GM19023 (cell line): Measurements from ENCODE around the gene FOXL2.
A peak's percentile ranks its signal among the peaks of the same experiment; 100 is the strongest.

ENCODE experiments used
- ATAC-seq: cut with Tn5 transposase; IDR thresholded peaks from one replicate; pipeline ENCODE4 v1.9.1; 2021; ENCODE audit warnings: mild to moderate bottlenecking, moderate library complexity; ENCODE audit not compliant: unreplicated experiment

The FOXL2 gene

GRCh38 chr3:138945709-138946662 is 951 bp downstream of the FOXL2 start:
- no peak for ATAC-seq

DNA sequence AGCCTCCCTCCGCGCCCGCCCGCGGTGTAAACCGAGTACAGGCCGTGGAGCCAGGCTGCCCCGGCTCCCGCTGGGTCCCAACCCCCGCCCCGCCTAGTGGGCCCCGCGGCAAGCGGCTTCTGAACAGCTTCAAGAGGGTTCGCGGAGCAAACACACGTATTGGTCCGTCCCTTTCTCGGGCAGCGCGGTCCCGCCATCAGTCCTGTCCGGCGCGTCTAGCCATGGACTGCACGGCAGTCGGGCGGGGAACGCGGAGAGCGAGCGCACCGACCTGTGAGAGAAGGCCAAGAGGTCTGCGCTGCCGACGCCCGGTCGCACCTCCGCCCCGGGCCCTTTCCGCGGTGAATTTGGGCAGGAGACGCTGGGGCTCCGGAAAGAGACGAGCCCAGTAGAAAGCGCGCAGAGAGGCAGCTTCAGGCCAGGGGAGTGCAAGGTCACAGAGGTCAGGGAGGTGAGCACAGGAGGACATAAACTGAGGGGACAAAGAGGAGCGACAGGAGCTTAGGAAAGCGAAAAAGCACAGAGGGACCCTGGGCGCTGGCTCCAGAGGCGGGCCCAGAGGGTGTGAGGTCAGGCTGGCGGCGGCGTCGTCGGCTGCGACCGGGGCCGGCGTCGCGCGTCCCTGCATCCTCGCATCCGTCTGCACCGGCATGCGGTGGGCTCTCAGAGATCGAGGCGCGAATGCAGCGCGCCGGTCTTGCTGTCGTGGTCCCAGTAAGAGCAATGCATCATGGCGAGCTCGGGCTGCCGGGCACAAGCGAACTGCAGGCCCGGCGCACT is 1.8 kb downstream of the FOXL2 start:
- ATAC-seq, result no peak

- ATAC-seq, result no peak
These were observed 2.3 kb downstream of the FOXL2 start for GRCh38 chr3:138944654-138944928.

GRCh38 chr3:138943724-138944653 is 2.9 kb downstream of the FOXL2 start:
- no peak for ATAC-seq

DNA sequence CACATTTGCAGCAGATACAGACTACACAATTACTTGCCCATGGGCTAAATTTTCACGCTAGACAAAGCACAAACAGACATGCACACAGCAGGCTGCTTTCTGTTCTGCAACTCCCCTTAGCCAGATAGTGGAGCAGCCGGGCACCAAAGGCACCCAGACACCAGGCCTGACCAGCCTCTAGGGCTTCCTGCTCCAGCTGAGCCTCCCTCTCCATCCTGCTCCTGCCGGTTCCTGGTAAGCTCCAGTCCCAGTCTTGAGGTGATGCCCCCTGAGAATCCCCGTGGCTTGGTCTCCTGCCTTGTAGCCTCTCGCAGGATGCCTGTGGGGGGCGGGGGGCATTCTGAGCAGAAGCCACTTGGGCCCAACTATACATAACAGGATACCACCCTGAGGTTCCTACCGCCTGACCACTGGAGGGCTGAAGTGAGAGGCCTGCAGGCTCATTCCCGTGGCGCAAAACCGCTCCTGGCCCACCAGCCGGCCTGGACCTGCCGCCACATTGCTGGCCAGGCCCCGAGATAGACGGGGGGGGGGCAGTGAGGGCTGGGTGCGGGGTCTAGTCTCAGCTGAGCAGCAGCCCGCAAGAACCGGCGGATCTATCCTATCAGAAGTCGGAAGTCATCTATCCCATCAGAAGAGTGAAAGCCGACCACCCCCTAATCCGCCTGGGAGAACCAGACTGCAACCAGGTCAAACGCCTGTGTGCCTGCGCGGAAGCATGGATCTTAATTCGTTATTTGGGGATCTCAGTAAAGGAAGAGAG is 3.9 kb downstream of the FOXL2 start:
- no peak for ATAC-seq

DNA sequence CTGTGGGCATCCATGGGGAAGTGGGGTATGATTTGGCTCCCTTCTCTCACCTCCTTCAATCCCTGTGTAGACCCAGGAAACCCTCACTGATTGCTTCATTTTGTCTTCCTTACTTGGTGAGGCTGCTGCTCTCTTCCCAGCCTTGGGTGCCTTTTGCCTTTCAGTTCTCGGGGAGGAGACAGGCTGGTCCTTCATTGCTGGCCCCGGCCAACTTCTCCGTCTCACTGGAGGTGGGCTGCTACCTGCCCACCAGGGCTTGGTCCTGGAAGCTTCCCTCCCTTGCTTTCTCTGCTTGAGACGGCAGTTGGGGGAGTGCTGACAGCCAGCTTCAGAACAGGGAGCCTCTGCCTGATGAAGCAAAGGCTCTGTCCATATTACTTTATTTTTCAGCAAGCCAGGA is 4.7 kb downstream of the FOXL2 start:
- no peak for ATAC-seq

DNA sequence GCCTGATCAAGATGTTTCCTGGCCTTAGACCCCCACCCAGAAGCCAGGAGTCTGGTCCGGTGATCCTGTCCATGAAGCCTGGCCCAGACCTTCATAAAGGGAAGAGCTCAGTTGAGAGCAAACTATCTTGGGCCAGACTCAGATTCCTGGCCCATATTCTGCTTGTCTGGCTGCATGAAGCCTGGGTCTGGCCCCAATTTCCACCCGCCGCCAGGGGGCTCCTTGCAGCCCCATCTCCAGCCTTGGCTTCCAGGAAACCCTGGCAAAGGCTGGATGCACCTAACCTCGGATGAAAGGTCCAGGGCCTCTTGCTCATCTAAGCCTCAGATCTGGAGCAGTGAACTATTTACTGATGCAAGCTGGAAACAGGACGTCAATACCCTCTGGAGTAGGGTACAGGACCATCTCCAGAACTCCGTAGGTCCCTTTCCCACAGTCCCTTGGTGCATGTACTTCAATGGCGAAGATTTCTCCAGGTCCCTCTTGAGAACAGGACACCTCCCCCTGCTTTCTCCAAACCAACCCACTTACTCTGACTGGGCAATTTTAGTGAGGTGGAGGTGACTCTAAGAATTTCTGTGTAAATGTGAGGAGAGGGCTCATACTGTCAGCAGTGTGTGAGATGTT is 5.6 kb downstream of the FOXL2 start:
- ATAC-seq, result no peak

GRCh38 chr3:138940446-138940845 is 6.5 kb downstream of the FOXL2 start:
- no peak for ATAC-seq

GRCh38 chr3:138939561-138940241 is 7.2 kb downstream of the FOXL2 start:
- ATAC-seq, result no peak

- ATAC-seq, result no peak
These were observed 7.9 kb downstream of the FOXL2 start for GRCh38 chr3:138938877-138939560.

GRCh38 chr3:138938056-138938876 is 8.7 kb downstream of the FOXL2 start:
- no peak for ATAC-seq

DNA sequence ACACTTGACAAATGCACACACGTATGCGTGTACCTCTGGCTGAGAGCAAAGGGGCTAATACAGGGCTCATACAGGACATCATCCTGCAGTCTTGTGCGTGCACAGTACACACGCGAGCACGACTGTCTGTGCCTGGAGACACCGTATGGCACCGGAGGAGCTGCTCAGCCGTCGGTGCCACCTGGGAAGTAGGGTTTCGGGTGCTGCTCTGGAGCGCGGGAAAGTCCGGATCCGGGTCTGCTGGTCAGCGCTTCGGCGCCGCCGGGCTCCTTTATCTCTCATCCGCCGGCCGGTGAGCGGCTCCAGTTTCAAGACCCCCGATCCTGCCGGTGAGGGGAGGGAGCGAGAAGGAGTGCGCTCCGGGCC is 9.3 kb downstream of the FOXL2 start:
- no peak for ATAC-seq

GRCh38 chr3:138936741-138937689 is 9.9 kb downstream of the FOXL2 start:
- ATAC-seq, result no peak

DNA sequence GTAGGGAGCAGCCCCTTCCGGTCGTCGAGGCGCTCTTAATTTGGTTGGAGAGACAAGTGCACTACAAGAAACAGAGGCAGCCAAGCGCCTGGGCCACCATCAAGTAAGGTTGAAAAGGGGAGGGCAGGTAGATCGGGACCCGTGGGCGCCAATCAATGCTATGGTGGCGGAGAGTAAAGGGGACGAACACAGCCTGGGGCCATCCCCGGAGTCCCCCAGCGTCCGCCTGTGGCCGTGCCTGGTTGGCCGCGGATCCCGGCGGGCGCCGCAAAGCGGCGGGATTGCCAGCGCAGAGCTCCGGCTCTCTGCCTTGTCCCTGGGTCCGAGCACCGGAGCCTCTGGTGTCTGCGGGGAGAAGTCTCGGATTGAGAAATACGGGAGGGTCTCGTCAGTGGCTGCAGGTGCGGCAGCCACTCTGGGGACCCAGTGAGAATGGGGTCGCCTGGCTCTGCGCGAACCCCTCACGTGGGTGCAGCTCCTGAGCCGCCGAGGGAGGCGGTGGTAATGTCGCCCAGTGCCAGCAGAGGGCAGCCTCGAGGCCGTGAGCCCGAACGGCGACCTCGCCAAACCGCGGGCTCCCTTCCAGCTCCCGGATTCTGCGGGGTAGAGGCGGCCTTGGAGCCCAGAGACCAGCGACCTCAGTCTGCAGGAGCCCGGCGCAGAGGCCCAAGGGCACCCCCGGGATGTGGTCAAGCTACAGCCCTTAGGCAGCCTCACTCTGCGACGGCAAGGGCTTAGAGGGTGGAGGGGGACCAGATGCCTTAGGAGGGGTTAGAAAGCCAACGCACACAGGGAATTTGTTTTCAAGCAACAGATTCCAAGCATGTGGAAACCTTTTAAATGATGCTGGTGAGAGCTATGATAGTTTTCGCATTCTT is 10.8 kb downstream of the FOXL2 start:
- peak; percentile 66 for ATAC-seq

- ATAC-seq, result no peak
These were observed 11.5 kb downstream of the FOXL2 start for GRCh38 chr3:138935505-138935862.
